ENCODE measurements around the gene HEATR9. TPM values are rescaled to one million over a fixed set of nuclear protein-coding genes. Genes with fewer than 3 reads are reported as not detected.

HEATR9 gene
- total RNA-seq, 1 donor from 2014 or later: not detected

DNA sequence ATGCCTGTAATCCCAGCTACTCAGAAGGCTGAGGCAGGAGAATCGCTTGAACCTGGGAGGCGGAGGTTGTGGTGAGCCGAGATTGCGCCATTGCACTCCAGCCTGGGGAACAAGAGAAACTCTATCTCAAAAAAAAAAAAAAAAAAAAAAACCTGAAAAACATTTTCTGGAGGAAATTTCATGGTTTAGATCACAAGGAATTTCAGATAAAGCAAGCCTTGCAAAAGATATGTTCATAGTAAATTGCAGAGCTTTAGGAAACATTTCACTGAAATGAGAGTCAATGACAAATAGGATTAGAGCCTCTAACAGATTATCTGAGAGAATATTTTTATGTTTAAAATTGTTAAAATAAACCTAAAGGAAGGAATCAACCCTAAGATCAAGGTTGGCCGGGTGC, 56.2 kb downstream of the HEATR9 start:
- H3K27me3 Mint-ChIP-seq (ENCODE audit: unreplicated experiment): peaks cover 8% of the 10 kb centered on the region
- TF ChIP-seq, protein P1, sequence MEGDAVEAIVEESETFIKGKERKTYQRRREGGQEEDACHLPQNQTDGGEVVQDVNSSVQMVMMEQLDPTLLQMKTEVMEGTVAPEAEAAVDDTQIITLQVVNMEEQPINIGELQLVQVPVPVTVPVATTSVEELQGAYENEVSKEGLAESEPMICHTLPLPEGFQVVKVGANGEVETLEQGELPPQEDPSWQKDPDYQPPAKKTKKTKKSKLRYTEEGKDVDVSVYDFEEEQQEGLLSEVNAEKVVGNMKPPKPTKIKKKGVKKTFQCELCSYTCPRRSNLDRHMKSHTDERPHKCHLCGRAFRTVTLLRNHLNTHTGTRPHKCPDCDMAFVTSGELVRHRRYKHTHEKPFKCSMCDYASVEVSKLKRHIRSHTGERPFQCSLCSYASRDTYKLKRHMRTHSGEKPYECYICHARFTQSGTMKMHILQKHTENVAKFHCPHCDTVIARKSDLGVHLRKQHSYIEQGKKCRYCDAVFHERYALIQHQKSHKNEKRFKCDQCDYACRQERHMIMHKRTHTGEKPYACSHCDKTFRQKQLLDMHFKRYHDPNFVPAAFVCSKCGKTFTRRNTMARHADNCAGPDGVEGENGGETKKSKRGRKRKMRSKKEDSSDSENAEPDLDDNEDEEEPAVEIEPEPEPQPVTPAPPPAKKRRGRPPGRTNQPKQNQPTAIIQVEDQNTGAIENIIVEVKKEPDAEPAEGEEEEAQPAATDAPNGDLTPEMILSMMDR (IDR thresholded peaks at IDR 0.05; ENCODE audit: partially characterized antibody, unreplicated experiment): no peak
- H3K27ac Mint-ChIP-seq (ENCODE audit: unreplicated experiment): no peak overlapping the region
- no peak for DNase-seq
- no peaks in the 10 kb centered on the region for H3K36me3 Mint-ChIP-seq (ENCODE audit: unreplicated experiment)
- H3K4me1 Mint-ChIP-seq (ENCODE audit: low read depth, unreplicated experiment): peaks cover 11% of the 10 kb centered on the region
- no peak overlapping the region for H3K4me3 Mint-ChIP-seq (ENCODE audit: unreplicated experiment)
- H3K9me3 Mint-ChIP-seq (ENCODE audit: unreplicated experiment): peaks cover 2% of the 10 kb centered on the region

GRCh38 chr17:35811759-35812158, 56.9 kb downstream of the HEATR9 start:
- H3K27me3 Mint-ChIP-seq (ENCODE audit: unreplicated experiment): peaks cover 8% of the 10 kb centered on the region
- H3K4me1 Mint-ChIP-seq (ENCODE audit: low read depth, unreplicated experiment): peaks cover 11% of the 10 kb centered on the region
- H3K4me3 Mint-ChIP-seq (ENCODE audit: unreplicated experiment): peak overlapping the region; percentile 41
- H3K9me3 Mint-ChIP-seq (ENCODE audit: unreplicated experiment): peaks cover 2% of the 10 kb centered on the region
- TF ChIP-seq, protein P1 (IDR thresholded peaks at IDR 0.05; ENCODE audit: partially characterized antibody, unreplicated experiment): no peak
- H3K36me3 Mint-ChIP-seq (ENCODE audit: unreplicated experiment): no peaks in the 10 kb centered on the region
- H3K27ac Mint-ChIP-seq (ENCODE audit: unreplicated experiment): no peak overlapping the region
- no peak for DNase-seq

DNA sequence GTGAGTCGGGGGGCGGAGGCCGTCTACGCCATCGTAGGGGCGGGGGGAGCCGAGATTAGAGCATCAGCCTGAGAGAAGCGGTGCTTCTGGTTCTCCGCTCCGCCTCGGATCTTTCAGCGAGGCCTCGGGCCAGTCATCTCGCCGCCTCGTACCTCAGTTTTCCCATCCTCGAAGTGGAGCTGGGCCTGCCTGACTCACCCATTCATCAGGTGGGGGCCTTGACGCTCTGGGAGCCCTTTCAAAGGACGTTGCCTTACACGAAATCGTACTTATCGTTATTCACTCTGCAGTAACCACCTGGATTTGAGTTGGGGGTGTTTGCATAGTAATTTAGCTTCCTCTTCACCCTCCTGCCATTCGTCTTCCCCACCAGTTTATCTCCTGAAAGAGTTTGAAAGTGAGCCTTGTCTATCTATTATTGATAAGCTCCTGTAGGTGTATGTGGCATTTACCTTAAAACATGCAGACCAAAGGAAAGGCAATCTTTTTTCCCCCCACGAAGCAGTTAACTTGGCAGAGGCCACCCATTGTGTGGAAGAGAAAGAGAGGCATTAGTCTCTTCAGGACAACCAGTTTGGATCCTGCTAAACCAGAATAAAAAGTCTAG, 58.7 kb downstream of the HEATR9 start:
- Mint-ChIP-seq H3K4me3 (ENCODE audit: unreplicated experiment) (peak overlapping the region; percentile 96), H3K4me1 (ENCODE audit: low read depth, unreplicated experiment) (peaks cover 10% of the 10 kb centered on the region), H3K9me3 (ENCODE audit: unreplicated experiment) (peaks cover 2% of the 10 kb centered on the region), H3K36me3 (ENCODE audit: unreplicated experiment) (no peaks in the 10 kb centered on the region), H3K27ac (ENCODE audit: unreplicated experiment) (peak overlapping the region; percentile 99), H3K27me3 (ENCODE audit: unreplicated experiment) (peaks cover 8% of the 10 kb centered on the region)
- TF ChIP-seq, protein P1 (IDR thresholded peaks at IDR 0.05; ENCODE audit: partially characterized antibody, unreplicated experiment): no peak
- no peak for DNase-seq

DNA sequence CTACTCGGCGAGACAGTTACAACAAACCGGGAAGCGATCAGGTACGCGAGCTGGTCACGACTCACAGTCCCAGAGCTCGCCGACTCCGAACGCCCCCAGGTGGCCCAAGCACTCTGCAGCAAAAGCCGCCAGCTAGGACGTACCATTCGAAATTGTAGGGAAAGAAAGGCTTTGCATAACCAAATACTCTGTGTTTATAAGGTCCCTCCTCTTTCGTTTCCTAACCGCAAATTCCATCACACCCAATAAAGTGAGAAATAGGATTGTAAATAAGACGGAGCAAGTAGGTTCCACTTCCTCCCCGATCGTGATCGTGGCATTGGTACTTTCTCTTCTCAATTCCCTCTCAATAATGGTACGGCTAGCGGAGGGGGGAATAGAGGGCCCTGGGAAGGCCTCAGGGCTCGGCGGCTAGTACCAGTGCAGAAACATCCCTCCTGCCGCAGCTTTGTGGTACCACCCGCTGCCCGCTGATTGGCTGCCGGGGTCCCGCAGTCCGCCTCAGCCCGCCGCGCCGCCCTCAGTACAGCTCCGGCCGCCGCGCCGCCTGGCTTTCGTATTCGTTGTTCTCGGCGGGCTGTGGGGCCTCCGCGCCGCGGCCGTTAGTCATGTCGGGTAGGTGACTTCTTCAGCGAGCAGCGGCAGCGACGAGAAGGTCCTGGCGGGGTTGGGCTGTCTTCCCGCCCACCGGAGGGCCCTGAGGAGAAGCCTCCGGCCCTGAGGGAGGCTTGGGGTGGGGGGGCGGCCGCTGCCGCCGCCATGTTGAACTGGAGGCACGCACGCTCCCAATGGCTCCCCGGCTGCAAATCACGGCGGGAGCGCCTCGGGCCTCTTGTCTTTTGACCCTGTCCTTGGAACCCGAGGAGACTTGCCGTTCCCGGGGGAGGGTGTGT, 59.5 kb downstream of the HEATR9 start, which contains the start of gene TAF15:
Gene TAF15, plus strand, starts transcription at position 523 of the 893 bp plus-strand sequence. Its CDS starts 86 bp downstream, at position 609.
- H3K9me3 Mint-ChIP-seq (ENCODE audit: unreplicated experiment): peaks cover 2% of the 10 kb centered on the region
- peak within 1 kb of the TSS; percentile 96 for H3K4me3 Mint-ChIP-seq (ENCODE audit: unreplicated experiment)
- DNase-seq: peak; percentile 96
- peaks cover 8% of the 10 kb centered on the region for H3K27me3 Mint-ChIP-seq (ENCODE audit: unreplicated experiment)
- H3K27ac Mint-ChIP-seq (ENCODE audit: unreplicated experiment): peak within 1 kb of the TSS; percentile 99
- TF ChIP-seq, protein P1 (IDR thresholded peaks at IDR 0.05; ENCODE audit: partially characterized antibody, unreplicated experiment): peak; percentile 51
- H3K36me3 Mint-ChIP-seq (ENCODE audit: unreplicated experiment): no peaks in the 10 kb centered on the region
- H3K4me1 Mint-ChIP-seq (ENCODE audit: low read depth, unreplicated experiment): peaks cover 11% of the 10 kb centered on the region

Data from glutamatergic neuron (in vitro differentiated cells).